ENCODE measurements around the gene BEST1. TPM values are rescaled to one million over a fixed set of nuclear protein-coding genes. Genes with fewer than 3 reads are reported as not detected.
A peak's percentile ranks its signal among the peaks of the same experiment; 100 is the strongest.
"Not testable (repeated sequence)": the region's sequence is repeated elsewhere in the genome, so short reads cannot be mapped to it uniquely, and the experiment has no call there.

The BEST1 gene
- total RNA-seq, 1 donor from 2014 or later: 1.2 TPM

- not testable (repeated sequence) for DNase-seq
Measured at GRCh38 chr11:61964666-61965271, 14.6 kb downstream of the BEST1 start.

- DNase-seq: no peak
Measured at GRCh38 chr11:61966734-61967115, 16.6 kb downstream of the BEST1 start.

GRCh38 chr11:61967116-61967923, 17.2 kb downstream of the BEST1 start, which contains the start of gene FTH1:
TSS of gene FTH1 (minus strand) at chr11:61967634. CDS start at chr11:61967425, 209 bp downstream.
- peak; percentile 89 for DNase-seq

- peak; percentile 63 for DNase-seq
Measured at GRCh38 chr11:61967924-61968757, 18.0 kb downstream of the BEST1 start.

GRCh38 chr11:61968758-61969390, 18.7 kb downstream of the BEST1 start:
- DNase-seq: no peak

GRCh38 chr11:61969391-61969758, 19.2 kb downstream of the BEST1 start:
- DNase-seq: no peak

- no peak for DNase-seq
Measured at GRCh38 chr11:61969838-61970662, 19.9 kb downstream of the BEST1 start.

- peak; percentile 97 for DNase-seq
Measured at GRCh38 chr11:61971248-61972111, 21.3 kb downstream of the BEST1 start.

GRCh38 chr11:61972112-61972671, 22.0 kb downstream of the BEST1 start:
- no peak for DNase-seq

- DNase-seq: no peak
Measured at GRCh38 chr11:61972672-61973475, 22.7 kb downstream of the BEST1 start.

- no peak for DNase-seq
Measured at GRCh38 chr11:61973476-61974162, 23.5 kb downstream of the BEST1 start.

- DNase-seq: no peak
Measured at GRCh38 chr11:61974766-61975631, 24.8 kb downstream of the BEST1 start.

- DNase-seq: no peak
Measured at GRCh38 chr11:61975638-61976419, 25.7 kb downstream of the BEST1 start.

GRCh38 chr11:61976420-61976800, 26.3 kb downstream of the BEST1 start:
- no peak for DNase-seq

- no peak for DNase-seq
Measured at GRCh38 chr11:61976813-61977475, 26.8 kb downstream of the BEST1 start.
